Measurements from ENCODE around the gene CPXM2.

Gene CPXM2

DNA sequence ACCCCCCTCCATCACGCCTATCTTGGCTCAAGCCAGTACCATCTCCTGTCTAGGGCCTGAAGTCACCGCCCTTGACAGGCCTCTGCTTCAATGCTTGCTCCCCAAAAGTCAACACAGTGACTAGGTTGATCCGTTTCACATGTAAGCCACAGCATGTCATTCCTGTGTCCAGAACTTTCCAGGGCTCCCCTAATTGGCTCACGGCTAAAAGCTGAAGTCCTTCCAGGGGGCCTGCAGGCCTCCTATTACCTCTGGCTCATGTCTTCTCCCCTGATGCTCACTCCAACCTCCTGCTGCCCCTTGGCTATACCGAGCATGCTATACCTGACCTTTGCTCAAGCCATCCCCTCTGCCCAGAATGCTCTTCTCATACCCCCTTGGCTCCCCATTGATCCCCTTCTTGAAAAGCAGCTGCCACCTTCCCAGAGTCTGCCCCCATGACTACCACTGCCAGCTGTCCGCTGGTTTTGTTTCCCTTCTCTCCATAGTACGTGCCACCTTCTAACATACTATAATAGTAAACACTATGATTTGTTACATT, 39.1 kb downstream of the CPXM2 start:
- FAIRE-seq, result no peak
- DNase-seq (ENCODE audit: low spot score), result no peak

DNA sequence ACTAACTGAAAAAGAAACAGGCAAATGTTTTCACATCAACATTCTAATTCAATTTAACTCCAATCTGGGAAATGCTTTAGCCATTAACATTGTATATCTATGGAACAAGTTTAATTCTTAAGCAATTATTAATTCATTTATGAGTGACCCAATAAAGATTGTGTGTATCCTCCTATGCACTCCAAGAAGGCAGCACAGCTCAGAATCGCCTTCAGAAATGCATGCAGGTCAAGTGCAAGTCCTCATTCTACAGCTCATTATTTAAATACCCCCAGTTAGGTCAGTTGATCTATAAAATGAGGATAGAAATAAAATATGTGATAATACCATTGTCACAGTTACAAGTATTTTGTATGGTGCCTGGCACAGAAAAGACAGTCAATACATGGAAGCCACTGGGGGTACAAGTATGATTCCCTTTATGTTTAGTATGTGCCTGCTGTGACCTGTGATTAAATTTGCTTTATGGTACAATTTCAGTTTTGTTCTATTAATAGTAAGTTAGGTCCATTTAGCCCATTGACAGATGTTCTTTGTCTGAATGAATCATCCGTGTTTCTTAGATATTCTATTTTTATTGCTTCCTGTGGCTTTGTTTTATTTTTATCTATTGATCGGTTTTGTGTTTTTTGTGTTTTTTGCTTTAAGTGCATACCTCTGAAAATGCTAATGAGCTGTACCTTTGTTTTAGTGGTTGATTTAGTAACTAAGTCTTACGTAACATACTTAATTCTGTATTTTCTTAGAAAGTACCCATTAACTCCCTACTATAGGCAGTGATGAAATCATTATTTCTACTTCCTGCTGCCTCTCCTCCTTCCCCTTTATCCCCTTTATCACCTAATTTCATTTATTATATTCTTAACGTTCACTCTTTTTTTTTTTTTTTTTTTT, 42.8 kb downstream of the CPXM2 start:
- FAIRE-seq (no peak), DNase-seq (ENCODE audit: low spot score) (no peak)

DNA sequence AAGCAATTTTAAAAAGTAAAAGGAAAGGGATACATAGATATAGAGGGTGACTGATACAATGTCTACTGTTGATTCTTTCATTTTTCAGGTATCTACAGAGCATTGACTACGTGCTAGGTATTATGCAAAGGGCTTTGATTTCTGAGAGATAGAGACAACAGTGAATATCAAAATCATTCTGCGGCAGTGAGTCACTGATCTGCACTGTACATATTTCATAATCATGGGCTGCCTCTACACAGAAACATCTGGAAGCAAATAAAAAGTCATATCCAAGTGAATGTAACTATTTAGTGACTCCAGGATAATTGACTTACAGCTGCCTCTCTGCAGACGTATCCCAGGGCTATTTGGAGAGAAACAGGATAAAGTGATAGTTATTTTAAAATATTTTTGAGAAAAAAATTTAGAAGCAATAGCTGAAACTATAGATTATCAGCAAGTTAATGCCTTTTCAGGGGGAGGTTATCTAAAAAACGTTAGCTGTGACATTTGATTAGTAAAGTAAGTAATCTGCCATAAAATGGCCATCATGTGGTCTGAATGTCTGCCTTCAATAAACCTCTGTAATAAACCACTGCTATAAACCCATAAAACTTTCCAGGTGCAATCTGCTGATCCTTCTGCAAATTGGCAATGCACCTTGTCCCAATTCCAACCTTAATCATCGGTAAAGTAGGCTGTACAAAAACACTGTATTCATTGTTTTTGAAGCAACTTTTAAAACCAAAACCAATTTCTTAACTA, 43.7 kb downstream of the CPXM2 start:
- DNase-seq (ENCODE audit: low spot score), result no peak
- no peak for FAIRE-seq

DNA sequence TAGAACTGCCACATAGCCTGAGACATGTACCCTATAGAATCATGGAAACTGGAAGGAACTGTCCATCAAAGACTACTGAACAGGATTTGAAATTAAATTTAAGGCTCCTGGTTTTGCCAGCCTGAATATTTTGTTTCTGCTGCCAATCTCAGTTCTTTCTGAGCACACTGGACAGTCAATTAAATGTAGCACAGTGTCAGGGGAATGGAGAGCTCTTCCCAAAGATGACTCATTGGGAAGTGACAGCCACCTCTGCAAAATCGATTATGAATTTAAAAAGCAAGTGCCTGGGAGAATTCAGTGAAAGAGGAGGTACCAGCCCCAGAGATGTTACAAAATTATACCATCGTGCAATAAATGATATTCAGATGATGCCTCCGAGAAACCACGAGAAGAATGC, 47.8 kb downstream of the CPXM2 start:
- no peak for FAIRE-seq
- DNase-seq (ENCODE audit: low spot score), result no peak

DNA sequence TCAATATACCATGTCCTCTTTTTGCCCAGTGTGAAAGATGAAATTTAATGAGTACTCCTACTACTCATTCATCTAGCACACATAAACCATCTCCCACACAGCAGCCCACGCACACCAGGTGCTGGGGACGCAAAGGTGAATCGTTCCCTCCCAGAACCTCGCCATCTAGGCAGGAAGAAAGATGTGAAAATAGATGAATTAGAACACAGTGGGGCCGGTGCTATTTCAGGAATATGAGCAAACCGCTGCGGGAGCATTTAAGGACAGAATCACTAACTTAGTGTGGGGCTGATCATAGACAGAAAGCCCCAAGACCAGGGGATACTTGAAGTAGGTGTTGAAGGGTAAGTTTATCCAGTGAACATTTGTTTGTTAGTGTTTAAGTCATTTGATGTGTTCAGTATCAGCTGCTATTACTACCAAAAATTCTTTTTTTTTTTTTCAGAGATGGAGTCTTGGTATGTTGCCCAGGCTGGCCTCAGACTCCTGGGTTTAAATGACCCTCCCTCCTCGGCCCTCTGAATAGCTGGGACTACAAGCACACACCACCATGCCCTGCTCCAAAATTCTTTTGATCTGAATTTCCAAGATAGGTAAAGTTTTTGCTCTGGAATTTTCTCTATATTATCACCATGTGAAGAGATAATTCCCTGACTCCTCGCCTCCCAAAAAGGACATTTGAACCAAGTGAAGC, 48.8 kb downstream of the CPXM2 start:
- FAIRE-seq (no peak), DNase-seq (ENCODE audit: low spot score) (no peak)

DNA sequence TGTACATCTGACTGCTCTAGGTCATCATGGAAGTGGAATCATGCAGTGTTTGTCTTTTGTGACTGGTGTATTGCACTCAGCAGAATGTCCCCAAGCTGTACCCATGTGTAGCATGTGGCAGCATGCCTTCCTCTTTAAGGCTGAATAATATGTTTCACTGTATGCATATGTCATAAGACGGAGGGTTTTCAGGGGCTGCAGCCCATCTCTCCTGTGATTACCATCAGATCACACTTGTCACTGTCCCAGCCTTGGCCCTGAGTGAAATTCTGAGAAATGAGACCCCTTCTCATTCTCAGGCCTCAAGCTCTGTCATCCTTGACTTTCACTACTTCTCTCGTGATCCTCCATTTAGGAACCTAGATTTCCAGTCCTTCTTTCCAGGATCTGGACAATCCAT, 50.0 kb downstream of the CPXM2 start:
- DNase-seq (ENCODE audit: low spot score) (no peak), FAIRE-seq (no peak)

DNA sequence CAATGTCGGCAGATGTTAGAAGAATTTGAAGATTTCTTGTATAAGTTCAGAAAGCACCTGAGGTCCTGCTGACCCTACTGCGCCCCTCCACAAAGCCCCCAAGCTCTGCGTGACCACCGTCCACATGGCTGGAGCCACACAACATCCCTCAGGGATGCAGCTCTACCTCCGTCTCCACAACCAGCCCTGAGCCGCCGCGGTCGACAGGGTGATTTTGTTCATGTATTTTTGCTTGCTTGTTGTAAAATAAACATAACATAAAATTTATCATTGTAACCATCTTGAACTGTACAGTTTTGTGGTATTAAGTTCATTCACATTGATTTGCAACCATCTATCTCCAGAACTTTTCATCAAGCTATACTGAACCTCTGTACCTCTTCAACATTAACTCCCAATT, 50.5 kb downstream of the CPXM2 start:
- FAIRE-seq, result no peak
- DNase-seq (ENCODE audit: low spot score), result no peak

DNA sequence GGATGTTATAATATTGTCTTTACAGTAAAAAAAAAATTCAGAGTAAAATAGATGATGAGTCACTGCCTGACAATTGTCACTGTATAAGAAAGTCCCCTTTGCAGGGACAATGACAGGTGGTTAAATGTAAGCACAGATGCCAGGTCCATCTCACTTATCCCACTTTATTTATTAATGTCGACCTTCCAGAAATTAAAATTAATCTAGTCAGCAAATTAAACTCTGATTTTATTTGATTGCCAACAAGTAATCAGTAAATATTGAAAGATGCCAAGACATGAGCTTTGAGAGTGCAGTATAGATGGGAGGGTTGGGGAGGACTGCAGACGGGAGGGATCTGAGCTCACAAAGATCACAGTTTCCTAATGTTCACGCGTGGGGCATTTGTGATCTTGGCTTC, 50.9 kb downstream of the CPXM2 start:
- DNase-seq (ENCODE audit: low spot score) (no peak), FAIRE-seq (no peak)

DNA sequence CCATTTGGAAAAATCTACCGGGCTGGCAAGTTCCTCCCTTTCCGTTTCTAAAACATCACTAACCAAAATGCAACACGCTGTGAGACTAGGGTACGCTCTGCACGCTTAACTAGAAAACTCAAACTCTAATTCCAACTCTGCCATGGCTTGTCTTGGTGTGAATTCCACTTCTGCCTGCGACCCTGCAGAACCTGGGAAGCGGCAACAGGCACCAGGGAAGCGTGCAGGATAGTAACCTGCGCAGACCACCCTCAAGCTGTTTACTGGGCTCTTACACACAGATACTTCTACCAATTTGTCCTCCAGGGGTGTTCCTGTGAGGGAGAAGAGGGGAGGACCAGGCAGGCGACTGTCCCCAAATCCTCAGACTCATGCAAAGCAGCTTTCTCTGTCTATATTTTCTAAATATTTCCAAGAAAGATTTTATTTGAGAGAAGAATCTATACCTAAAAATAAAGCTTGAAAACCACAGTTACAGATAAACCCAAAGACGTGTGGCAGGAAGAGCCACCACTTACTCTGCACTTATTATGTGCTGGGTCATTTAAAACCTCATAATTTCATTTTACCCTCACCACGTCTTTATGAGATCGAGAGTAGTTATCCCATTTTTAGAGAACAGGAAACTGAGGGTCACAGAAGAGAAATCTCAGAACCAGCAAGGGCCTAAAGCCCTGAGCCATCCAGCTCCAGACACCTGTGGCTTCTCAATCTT, 52.9 kb downstream of the CPXM2 start:
- FAIRE-seq (no peak), DNase-seq (ENCODE audit: low spot score) (no peak)

DNA sequence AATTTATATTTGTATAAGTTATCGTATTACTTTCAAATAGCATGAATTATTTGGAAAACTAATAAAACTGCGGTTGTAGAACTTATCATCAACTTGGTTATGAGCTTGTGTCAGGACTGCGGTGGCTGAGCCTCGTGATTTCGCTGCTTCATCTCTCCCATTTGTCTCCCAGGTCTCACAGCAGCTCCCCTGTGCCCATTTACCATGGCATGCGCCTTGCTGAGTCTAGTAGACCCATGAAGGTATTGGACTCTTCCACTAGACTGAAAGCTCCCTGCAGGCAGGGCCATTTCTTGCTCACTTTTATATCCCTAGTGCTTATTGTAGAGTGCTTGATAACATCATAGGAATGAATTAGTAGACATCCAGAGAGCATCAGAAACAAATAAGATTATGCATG, 53.9 kb downstream of the CPXM2 start:
- FAIRE-seq (no peak), DNase-seq (ENCODE audit: low spot score) (no peak)

DNA sequence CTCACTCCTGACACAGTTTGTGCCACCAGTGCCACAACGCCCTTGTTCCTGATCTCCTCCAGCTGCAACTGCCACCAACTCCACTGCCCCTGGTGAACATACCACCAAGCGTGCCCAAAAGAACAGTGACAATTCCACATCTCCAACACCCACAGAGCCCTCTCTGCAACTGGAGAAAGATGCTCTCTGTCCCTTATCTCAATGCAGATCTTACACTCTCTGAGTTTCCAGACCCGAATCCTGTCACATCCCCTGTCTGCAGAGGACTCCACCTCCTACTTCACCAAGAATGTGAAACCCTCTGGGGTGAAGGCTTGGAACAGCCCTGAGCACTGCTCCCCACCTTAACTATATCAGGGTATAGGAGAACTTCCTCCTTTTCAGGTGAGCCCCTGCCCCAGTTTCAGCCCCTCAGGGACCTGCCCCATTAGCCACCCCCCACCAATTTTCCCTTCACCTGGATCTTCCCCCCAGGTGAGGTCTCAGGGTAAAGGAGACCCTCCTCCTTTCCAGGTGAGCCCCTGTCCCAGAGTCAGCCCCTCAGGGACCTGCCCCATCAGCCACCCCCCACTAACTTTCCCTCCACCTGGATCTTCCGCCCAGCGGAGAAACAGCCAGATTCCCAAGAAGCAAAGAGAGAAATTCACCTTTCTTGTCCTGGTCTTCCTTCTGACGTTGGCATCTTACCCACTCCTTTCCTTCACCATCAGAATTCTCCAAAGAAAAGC, 55.0 kb downstream of the CPXM2 start:
- FAIRE-seq (no peak), DNase-seq (ENCODE audit: low spot score) (no peak)

DNA sequence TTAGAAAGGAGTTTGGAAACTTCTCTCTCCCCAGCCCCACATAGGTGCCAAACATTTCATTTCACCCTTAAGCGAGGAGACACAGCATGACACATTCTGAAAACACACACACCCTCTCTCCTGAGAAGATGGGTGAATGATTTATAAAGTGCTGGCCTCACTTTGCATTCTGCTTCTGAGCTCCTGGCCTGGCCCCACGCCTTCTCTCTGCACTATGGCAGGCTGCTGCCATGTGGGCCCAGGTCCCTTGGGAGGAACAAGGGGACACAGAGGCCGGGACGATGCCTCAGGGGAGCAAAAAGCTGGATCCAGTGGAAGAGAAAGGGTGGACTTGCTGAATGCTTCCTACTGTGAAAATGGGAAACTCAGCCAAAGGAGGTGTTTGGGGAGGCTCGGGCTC, 56.0 kb downstream of the CPXM2 start:
- FAIRE-seq, result no peak

DNA sequence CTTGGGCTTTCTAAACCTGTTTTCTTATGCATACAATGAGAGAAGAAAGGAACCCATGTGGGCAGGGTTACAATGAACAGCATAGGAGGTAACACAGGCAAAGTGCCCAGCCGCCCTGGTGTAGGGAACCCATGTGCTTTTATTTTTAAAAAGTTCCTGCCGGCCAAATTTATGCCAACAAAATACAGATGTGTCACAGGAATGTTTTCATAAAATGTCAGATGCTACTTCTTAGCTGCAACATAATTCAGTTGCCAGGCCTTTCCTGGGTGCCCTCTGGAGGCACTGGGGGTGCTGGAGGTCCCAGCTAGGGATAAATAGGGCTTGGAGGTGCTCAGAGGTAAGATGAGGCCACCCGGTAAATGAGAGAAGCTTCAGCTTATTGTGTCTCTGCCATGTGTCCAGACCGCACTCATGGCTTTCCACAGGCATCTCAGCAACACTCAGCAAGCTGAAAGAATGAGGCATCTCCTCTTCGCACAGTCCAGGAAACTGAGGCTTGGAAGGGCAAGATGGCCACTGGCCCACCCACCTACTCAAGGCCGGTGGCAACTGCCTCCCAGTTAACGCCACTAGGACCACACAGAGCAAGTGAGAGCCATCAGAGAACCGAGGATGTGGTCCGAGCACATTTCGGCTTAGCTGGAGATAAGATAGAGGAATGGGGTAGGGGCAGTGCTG, 58.3 kb downstream of the CPXM2 start:
- DNase-seq (ENCODE audit: low spot score) (no peak), FAIRE-seq (no peak)

More for the DNA sequence above, 56.0 kb downstream of the CPXM2 start:
- no peak for DNase-seq (ENCODE audit: low spot score)

DNA sequence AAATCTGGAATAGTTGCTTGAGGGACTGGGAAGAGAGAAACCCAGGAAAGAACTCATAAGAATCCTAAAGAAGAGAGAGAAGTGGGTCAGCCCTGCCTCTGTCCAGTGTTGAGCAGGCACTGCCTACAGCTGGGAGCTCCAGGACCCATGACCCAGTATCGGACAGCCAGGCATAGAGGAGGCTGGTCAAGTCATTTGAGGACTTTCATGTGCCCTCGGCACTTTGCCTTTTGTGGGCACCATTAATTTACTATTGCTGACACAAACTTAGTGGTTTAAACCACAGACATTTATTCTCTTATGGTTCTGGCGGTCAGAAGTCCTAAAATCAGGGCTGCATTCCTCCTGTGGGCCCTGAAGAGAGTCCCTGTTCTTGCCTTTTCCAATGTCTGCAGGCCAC, 60.3 kb downstream of the CPXM2 start:
- DNase-seq (ENCODE audit: low spot score), result no peak
- FAIRE-seq, result no peak

DNA sequence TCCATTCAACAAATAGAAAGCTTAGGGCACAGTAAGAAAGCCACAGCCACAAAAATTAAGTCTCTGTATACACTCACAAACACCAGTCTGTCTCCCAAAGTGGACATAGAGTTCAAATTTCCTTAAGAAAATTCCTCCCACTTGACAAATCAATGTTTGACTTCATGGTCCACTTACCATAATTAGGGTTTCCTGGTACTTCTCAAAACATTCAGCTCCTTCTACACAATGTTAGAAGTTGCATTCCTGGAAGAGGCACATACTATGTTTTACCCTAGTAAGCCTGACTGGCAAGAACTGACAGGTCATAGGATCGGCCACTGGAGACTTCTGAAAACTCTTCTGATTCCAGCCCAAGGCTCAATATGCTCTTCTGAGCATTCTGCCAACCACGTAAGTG, 70.5 kb downstream of the CPXM2 start:
- no peak for DNase-seq (ENCODE audit: low spot score)
- FAIRE-seq, result no peak

DNA sequence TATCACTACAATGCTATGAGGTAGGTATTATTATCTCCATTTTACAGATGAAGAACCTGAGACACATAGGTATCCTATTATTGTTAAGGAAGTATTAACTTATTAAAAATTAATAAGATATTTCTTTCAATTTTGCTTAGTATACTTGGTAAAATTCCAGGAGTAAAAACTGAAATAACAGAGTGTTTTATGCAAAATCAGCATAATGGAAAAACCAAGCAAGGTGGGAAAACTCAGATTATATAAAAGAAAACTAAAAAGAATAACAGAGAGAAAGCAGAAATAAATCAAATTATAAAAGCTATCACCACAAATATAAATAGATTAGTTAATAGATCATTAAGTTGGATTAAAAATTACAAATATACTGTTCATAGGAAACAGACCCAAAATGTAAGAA, 82.0 kb downstream of the CPXM2 start:
- no peak for DNase-seq (ENCODE audit: low spot score)
- no peak for FAIRE-seq

DNA sequence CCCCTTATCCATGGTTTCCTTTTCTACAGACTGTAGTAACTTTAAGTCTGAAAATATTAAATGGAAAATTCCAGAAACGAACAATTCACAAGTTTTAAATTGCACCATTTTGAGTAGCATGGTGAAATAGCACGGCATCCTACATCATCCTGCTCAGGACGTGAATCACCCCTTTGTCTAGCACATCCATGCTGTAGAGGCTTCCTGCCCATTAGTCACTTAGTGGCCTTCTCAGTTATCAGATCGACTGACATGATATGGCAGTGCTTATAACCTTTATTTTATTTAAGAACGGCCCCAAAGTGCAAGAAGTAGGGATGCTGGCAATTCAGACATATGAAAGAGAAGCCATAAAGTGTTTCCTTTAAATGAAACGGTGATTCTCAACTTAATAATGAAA, 82.7 kb downstream of the CPXM2 start:
- DNase-seq (ENCODE audit: low spot score), result peak; percentile 34
- FAIRE-seq, result no peak

DNA sequence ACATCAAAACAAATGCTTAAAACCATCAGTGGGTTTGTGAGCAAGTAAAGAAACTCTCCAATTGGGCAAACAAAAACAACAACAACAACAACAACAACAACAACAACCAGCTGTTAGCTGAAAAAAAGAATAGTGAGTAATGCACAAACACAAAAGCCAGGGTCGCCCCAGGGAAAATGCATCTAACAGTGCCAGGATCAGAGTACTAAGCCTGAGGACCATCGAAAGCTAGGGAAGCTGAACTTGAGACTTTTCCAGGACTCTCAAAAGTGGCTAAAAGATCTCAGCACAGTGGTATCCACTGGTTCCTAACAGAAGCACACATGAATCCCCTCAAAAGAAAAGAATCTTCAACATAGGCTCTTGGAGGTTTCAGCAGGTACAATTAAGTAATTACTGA, 83.3 kb downstream of the CPXM2 start:
- DNase-seq (ENCODE audit: low spot score), result no peak
- no peak for FAIRE-seq

DNA sequence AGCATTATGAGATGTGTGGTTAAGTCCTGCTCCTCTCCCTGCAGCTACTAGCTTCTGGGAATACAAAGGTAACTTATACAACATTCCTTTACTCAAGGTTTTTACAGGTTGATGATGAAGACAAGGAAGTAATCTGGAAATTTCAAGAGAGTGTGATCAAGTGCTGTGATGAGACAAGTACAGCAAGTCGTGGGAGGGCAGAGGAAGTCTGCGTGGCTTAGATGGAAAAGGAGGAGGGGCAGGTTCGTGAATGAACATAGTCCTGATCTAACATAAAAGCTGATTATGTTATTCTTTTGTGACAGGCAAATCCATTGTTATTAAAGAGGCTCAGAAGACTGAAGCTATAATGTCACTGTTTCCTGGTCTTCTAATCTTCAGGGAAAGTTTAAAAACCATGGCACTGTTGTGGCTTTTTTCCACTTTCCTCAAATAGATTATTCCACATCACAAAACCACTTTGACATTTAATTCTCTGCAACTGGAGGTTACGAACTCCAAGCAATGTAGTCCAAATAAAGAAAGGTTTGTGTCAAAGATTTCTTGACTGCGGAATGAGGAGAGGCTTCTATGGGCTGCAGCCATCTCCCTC, 84.1 kb downstream of the CPXM2 start:
- no peak for DNase-seq (ENCODE audit: low spot score)
- no peak for FAIRE-seq

DNA sequence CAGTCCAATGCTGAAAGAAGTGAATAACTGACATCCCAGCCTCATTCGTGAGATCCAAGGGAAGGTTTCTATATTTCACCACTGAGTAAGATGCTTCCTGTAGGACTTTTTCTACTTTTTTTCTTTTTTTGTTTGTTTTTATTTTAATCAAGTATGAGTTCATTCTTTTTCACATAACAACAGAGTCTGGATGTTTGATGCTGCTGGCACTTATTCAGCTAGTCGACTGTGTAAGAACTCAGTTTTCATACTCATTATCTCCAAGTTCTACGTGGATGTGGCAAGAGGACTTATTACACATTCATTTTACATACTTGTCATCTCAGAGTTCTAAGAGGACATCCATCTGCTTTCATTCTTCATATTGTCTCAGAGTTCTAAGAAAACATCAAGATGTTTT, 86.9 kb downstream of the CPXM2 start:
- DNase-seq (ENCODE audit: low spot score), result no peak

More for the DNA sequence above, 86.9 kb downstream of the CPXM2 start:
- no peak for FAIRE-seq
